ENCODE data around the gene NLGN1.

The NLGN1 gene

GRCh38 chr3:173774294-173774693 is 376.8 kb downstream of the NLGN1 start:
- no peak for DNase-seq

DNA sequence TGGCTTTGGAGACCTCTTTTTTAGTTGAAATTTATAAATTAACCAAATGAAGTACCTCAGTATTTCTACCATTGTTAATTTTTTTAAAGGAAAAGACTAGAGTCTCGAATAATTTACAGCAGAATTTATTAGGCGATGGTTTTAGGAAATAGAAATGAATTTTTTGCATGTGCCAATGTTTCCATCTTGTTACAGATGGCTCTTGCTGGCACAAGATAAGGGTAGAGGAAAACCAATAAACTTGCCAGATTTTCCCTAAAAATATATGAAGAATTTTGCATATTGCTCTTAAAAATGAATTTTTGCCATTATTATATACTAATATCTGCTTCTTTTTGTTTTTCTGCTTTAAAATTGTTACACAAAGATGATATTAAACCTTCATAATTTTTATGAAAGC is 380.7 kb downstream of the NLGN1 start:
- DNase-seq, result no peak

DNA sequence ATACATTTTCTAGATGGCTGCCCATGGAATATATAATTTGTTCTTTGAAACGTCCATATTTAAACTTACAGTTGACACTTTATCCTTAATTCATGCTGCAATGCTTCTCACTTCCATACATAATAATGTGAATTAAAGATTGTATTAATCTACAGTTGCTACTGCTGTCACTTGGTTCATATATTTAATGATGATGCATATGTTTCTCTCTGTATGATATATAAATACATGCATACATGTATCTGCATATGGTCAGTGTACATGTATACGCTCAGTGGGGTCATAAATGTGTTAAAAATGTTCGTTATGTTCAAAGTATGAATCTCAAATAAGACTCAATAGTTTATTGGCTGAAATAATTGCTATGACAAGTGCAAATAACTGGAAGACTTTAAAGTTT is 382.5 kb downstream of the NLGN1 start:
- DNase-seq, result no peak

- DNase-seq, result no peak
Observed at GRCh38 chr3:173785004-173785403, 387.5 kb downstream of the NLGN1 start.

GRCh38 chr3:173789530-173790162 is 392.1 kb downstream of the NLGN1 start:
- DNase-seq, result no peak

- DNase-seq, result no peak
Observed at GRCh38 chr3:173793963-173794362, 396.4 kb downstream of the NLGN1 start.

- no peak for DNase-seq
Observed at GRCh38 chr3:173796405-173796804, 398.9 kb downstream of the NLGN1 start.

DNA sequence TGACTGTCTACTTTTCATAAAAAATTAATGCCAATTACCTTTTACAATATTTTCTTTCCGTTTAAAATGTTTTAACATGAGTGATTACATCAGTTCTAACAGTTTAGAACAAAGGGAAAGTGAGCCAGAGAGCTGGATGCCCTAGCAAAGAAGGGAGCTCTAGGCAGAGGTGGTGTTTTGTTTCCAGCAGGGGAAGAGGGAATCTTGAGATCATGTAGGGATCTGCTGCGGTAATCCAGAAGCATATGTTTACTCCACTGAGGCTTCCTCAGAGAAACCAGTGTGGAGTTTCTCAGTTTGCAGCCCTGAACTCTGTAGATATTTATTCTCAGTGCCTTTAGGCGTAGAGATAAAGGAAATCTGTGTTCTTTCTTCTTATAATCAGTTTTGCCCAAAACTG is 399.3 kb downstream of the NLGN1 start:
- DNase-seq, result no peak

DNA sequence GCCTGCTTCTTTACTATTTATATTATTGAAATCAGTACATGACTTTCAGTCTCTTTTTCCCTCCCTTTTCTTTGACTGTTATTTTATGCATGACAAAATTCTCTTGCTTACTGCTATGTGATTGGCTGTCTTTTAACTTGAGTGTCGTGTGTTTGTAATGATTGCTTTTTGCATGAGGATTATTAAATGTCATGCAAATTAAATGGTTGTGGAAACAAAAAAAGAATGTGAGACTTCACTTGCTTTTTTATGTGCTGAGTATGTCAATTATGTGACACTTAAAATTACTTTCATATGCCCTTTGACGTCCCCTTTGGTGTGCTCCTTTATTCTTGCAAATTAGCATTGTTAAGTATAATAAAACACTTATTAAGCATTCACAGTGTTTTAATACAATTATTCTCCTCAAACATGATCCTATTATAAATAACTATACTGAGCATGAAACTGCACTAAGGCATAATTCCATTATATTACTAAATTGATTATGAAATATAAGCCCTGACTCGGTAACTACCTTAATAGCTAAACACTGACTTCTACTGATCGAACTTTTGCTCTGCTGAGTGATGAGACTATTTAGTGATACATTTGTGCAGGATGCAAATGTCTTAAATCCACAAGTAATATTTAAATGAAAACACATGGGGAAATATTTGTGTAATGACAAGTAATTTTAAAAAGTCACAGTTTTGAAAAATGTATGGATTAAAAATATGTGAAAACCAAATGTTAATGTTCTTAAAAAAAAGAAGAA is 401.7 kb downstream of the NLGN1 start:
- DNase-seq, result no peak

GRCh38 chr3:173800154-173800553 is 402.6 kb downstream of the NLGN1 start:
- DNase-seq, result no peak

- no peak for DNase-seq
Observed at GRCh38 chr3:173814809-173815208, 417.3 kb downstream of the NLGN1 start.

GRCh38 chr3:173819368-173819767 is 421.8 kb downstream of the NLGN1 start:
- no peak for DNase-seq

DNA sequence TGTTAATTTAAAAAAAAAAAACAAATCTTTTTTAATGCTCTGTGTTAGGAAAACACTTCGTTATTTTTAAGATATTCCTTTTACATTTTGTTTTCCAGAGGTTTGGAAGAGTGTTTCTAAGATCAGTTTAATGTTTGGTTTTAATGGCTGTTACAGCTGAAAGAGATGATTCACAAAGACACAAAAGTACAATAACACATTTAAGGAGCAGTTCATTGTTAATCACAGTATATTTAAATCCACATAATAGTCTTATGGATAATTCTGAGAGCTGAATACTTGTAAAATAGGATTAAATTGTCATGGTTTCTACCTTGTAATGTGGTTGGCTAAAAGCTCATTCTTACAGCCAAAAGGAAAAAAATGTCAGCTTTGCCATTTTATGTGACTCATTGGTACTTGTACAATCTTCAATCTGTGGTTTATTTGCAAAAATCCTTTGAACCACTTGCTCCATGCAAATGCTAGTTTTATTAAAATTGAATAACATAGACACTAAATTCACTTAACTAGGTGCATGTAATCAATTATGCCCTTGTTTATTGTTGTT is 426.4 kb downstream of the NLGN1 start:
- DNase-seq, result no peak

DNA sequence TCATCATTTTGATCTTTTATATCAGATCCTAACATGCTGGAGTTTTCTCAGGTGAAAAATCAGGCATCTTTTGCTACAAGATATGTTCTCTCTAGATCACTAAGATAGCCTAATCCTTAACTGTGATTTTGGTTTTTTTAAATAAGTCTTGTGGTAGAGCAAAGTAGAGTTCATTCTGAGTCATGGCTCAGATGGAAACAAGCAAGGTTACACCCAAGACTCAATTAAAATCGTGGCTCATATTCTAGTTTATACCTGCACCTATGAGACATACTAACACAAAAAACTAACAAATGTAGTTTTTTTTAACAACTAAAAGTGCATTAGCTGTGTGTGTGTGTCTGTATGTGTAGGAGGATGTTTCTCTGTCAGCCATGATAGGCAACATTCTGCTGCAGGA is 428.2 kb downstream of the NLGN1 start:
- no peak for DNase-seq

DNA sequence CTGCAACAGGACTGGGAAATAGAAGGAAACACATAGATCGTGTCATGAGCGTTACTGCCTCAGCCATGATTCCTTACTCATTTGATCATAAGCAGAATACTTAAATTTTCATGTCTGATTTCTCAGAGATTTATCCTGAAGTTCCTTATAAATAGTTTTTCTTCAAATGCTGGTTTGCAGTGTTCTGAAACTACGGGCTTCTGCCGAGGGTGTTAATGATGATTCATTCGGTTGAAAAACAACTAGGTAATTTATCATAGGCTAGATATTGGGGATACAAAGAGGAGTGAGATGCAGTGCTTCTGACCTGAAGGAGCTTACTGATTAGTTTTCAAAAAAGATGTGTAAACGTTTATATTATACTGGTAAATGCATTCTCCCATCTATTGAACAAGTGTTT is 428.9 kb downstream of the NLGN1 start:
- DNase-seq, result no peak

- no peak for DNase-seq
Observed at GRCh38 chr3:173826901-173827609, 429.5 kb downstream of the NLGN1 start.

- no peak for DNase-seq
Observed at GRCh38 chr3:173838644-173839043, 441.1 kb downstream of the NLGN1 start.

DNA sequence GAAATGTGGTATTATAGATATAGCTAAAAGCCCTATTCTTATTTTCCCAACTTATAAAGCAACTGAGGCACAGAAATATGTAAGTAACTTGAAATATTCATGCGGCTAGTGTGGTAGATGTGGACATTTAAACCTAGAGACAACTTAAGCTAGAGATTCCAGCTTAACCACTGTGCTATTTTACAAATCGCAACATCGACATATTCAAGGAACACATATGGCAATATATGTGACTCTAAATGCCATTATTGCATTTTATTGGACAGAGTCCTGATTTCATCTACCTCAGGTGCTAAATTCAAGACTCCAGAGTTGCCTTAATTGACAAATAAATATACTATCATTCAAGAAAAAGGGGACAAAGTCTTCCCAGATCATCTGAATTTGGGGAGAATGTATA is 442.3 kb downstream of the NLGN1 start:
- DNase-seq, result no peak

- DNase-seq, result no peak
Observed at GRCh38 chr3:173841334-173841733, 443.8 kb downstream of the NLGN1 start.

- no peak for DNase-seq
Observed at GRCh38 chr3:173843060-173843459, 445.5 kb downstream of the NLGN1 start.

DNA sequence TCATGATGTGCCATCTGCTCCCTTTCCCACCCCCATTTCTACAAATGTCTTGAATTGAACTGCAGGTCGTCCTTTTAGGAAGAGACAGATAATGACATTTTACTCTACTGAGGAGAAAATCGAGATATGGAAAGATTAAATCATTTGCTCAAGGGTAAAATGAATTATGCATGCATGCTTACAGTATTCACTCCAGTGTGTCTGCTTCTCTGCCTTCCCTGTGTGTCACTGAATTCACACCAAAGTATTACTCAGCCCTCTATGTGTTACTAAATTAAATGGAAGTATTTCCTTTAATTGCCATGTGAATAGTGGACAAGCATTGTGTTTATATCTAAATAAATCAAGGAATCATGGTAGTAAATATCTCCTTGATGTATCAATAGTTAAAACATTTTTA is 449.0 kb downstream of the NLGN1 start:
- DNase-seq, result no peak

GRCh38 chr3:173849489-173849888 is 451.9 kb downstream of the NLGN1 start:
- no peak for DNase-seq

GRCh38 chr3:173857154-173857553 is 459.6 kb downstream of the NLGN1 start:
- DNase-seq, result no peak

DNA sequence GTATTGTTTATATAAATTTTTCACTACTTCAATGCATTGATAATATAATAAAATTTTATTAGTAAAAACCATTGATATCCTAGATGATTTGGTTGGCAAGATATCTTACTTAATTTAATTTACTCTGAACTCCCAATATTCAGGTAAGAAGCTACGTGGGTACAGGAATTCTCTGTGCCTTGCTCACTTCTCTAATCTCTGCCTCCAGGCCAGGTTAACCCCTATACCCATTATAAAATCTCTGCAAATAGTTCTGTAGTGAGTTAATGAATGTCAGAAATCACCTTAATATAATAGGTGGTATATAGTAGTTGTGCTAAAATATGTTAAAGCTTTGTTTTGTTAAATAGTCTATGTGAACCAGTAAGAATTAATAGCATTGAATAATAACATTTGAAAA is 465.2 kb downstream of the NLGN1 start:
- DNase-seq, result no peak
